WTC11 (cell line): ENCODE results near the gene GOSR2. TPM values are rescaled to one million over a fixed set of nuclear protein-coding genes. Genes with fewer than 3 reads are reported as not detected.

Experiments used
- ATAC-seq: fragments of 200-7000 bp; cut with Tn5 transposase; 2 replicates; pipeline ENCODE4 v1.10.0; 2021; ENCODE audit warnings: mild to moderate bottlenecking, moderate library complexity
- CTCF ChIA-PET: fragments of 300-600 bp; sonication (Branson Sonifier 250); formaldehyde crosslinking; loops from one replicate; lab custom pipeline; 2021; ENCODE audit warnings: antibody characterized with exemption; lab: Charles Lee
- POLR2A ChIA-PET: fragments of 350-600 bp; sonication (Branson Sonifier 250); formaldehyde crosslinking; loops from one replicate; lab custom pipeline; 2021; ENCODE audit warnings: antibody characterized with exemption; lab: Charles Lee
- DNase-seq: peaks from one replicate; pipeline ENCODE4 v3.0.0; 2021; ENCODE audit warnings: low spot score
- H3K27ac Mint-ChIP-seq: 2 replicates; pipeline ENCODE4 v1.8.0; 2021; ENCODE audit warnings: mixed read lengths
- H3K27me3 Mint-ChIP-seq: 2 replicates; pipeline ENCODE4 v1.8.0; 2021; ENCODE audit warnings: low read depth, mild to moderate bottlenecking, moderate library complexity, mixed read lengths
- H3K36me3 Mint-ChIP-seq: 2 replicates; pipeline ENCODE4 v1.8.0; 2021; ENCODE audit warnings: mixed read lengths
- H3K4me1 Mint-ChIP-seq: 2 replicates; pipeline ENCODE4 v1.8.0; 2022; ENCODE audit warnings: mixed read lengths
- H3K4me3 Mint-ChIP-seq: 2 replicates; pipeline ENCODE4 v1.8.0; 2021; ENCODE audit warnings: mild to moderate bottlenecking, moderate library complexity, mixed read lengths
- H3K9me3 Mint-ChIP-seq: 2 replicates; pipeline ENCODE4 v1.8.0; 2021; ENCODE audit warnings: mixed read lengths
- ATF6 ChIP-seq: sonication (generic); formaldehyde crosslinking; IDR thresholded peaks from 2 replicates; pipeline ENCODE4 v1.8.1; 2023; ENCODE audit warnings: mild to moderate bottlenecking, missing genetic modification reagents
- ESRRA ChIP-seq: sonication (generic); formaldehyde crosslinking; IDR thresholded peaks from 2 replicates; pipeline ENCODE4 v1.8.1; 2022; ENCODE audit warnings: mild to moderate bottlenecking, missing genetic modification reagents, borderline replicate concordance
- FOXP1 ChIP-seq: sonication (generic); formaldehyde crosslinking; IDR thresholded peaks from 2 replicates; pipeline ENCODE4 v1.8.0; 2022; ENCODE audit warnings: missing genetic modification reagents, mild to moderate bottlenecking, moderate library complexity, borderline replicate concordance
- GTF2I ChIP-seq: fragments of 250-450 bp; sonication (Bioruptor Pico); conservative IDR thresholded peaks from 2 replicates; pipeline ENCODE4 v1.4.0; 2021; ENCODE audit warnings: mild to moderate bottlenecking
- JUN ChIP-seq: sonication (generic); formaldehyde crosslinking; IDR thresholded peaks from 2 replicates; pipeline ENCODE4 v1.8.0; 2023; ENCODE audit warnings: mild to moderate bottlenecking, missing genetic modification reagents
- NFE2L1 ChIP-seq: sonication (generic); formaldehyde crosslinking; IDR thresholded peaks from 2 replicates; pipeline ENCODE4 v1.8.1; 2023; ENCODE audit warnings: missing genetic modification reagents
- PRRX2 ChIP-seq: fragments of 250-450 bp; sonication (Bioruptor Pico); IDR thresholded peaks from 2 replicates; pipeline ENCODE4 v1.8.0; 2021; ENCODE audit warnings: mild to moderate bottlenecking
- SMAD3 ChIP-seq: sonication (generic); formaldehyde crosslinking; IDR thresholded peaks from 2 replicates; pipeline ENCODE4 v1.8.0; 2022; ENCODE audit warnings: missing genetic modification reagents, mild to moderate bottlenecking, borderline replicate concordance
- SMAD4 ChIP-seq: sonication (generic); formaldehyde crosslinking; IDR thresholded peaks from 2 replicates; pipeline ENCODE4 v1.8.0; 2022; ENCODE audit warnings: mild to moderate bottlenecking, missing genetic modification reagents
- SOX15 ChIP-seq: fragments of 250-450 bp; sonication (Bioruptor Pico); IDR thresholded peaks from 2 replicates; pipeline ENCODE4 v1.9.0; 2021; ENCODE audit warnings: mild to moderate bottlenecking
- TCF7 ChIP-seq: sonication (generic); formaldehyde crosslinking; IDR thresholded peaks from 2 replicates; pipeline ENCODE4 v1.8.0; 2022; ENCODE audit warnings: mild to moderate bottlenecking, low read depth, missing genetic modification reagents, moderate library complexity
- TEAD1 ChIP-seq: sonication (generic); formaldehyde crosslinking; IDR thresholded peaks from 2 replicates; pipeline ENCODE4 v1.8.0; 2022; ENCODE audit warnings: mild to moderate bottlenecking, missing genetic modification reagents
- ZNF138 ChIP-seq: sonication (generic); formaldehyde crosslinking; conservative IDR thresholded peaks from 2 replicates; pipeline ENCODE4 v1.8.1; 2022; ENCODE audit warnings: mild to moderate bottlenecking, moderate library complexity, missing genetic modification reagents
- ZNF423 ChIP-seq: fragments of 250-450 bp; sonication (Bioruptor Pico); IDR thresholded peaks from 2 replicates; pipeline ENCODE4 v2.1.2; 2022; ENCODE audit warnings: mild to moderate bottlenecking, moderate library complexity
- total RNA-seq: library from RNA; stranded (reverse); gene quantifications from 3 replicates; pipeline ENCODE4 v1.2.3, GENCODE V29; 2021
- TF ChIP-seq, protein P1 (sequence below): fragments of 250-450 bp; sonication (Bioruptor Pico); IDR thresholded peaks from 2 replicates; pipeline ENCODE4 v1.9.0; 2021; ENCODE audit warnings: mild to moderate bottlenecking, borderline replicate concordance
- TF ChIP-seq, protein P2 (sequence below): sonication (generic); formaldehyde crosslinking; IDR thresholded peaks from 2 replicates; pipeline ENCODE4 v1.8.1; 2023; ENCODE audit warnings: mild to moderate bottlenecking, missing genetic modification reagents
- TF ChIP-seq, protein P3 (sequence below): sonication (generic); formaldehyde crosslinking; IDR thresholded peaks from 2 replicates; pipeline ENCODE4 v1.8.1; 2023; ENCODE audit warnings: mild to moderate bottlenecking, missing genetic modification reagents, borderline replicate concordance
- TF ChIP-seq, protein P4 (sequence below): sonication (generic); formaldehyde crosslinking; IDR thresholded peaks from 2 replicates; pipeline ENCODE4 v1.8.1; 2022; ENCODE audit warnings: low read depth, mild to moderate bottlenecking, moderate library complexity, missing genetic modification reagents, borderline replicate concordance
- TF ChIP-seq, protein P5 (sequence below): sonication (generic); formaldehyde crosslinking; IDR thresholded peaks from 2 replicates; pipeline ENCODE4 v1.8.0; 2022; ENCODE audit warnings: mild to moderate bottlenecking, missing genetic modification reagents

GOSR2 gene
- total RNA-seq, 1 experiment from 2014 or later: 45.8 TPM

DNA sequence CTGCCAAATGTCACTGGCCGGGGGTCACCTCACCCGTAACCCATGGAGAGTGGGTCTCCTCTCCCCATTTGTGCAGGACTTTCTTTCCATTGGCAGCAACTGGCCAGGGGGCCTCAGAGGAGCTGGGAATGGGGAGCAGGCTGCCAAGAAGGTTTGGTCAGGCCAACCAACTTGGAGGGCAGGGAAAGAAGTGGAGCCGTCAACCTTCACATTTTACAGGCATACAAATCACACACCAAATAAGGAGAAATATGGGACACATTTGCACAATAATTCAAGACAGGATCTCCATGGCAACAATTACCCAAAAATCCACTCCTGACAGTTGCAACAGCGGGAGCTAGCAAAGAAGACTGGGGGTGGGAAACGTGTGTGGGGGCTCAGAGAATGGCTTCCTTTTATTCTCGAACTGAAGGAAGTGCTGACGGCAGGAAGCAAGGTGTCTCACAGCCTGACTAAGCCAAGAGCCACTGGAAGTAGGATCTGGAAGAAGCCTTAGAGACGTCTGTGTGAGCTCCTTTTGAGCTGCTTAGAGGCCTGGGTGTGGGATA lies 35.2 kb downstream of the GOSR2 start (continued):
- no peak for TF ChIP-seq TCF7
- TF ChIP-seq ATF6 (CRISPR knock-in tag): no peak
- no peak for TF ChIP-seq PRRX2
- no peak for TF ChIP-seq SMAD3
- TF ChIP-seq, protein P1, sequence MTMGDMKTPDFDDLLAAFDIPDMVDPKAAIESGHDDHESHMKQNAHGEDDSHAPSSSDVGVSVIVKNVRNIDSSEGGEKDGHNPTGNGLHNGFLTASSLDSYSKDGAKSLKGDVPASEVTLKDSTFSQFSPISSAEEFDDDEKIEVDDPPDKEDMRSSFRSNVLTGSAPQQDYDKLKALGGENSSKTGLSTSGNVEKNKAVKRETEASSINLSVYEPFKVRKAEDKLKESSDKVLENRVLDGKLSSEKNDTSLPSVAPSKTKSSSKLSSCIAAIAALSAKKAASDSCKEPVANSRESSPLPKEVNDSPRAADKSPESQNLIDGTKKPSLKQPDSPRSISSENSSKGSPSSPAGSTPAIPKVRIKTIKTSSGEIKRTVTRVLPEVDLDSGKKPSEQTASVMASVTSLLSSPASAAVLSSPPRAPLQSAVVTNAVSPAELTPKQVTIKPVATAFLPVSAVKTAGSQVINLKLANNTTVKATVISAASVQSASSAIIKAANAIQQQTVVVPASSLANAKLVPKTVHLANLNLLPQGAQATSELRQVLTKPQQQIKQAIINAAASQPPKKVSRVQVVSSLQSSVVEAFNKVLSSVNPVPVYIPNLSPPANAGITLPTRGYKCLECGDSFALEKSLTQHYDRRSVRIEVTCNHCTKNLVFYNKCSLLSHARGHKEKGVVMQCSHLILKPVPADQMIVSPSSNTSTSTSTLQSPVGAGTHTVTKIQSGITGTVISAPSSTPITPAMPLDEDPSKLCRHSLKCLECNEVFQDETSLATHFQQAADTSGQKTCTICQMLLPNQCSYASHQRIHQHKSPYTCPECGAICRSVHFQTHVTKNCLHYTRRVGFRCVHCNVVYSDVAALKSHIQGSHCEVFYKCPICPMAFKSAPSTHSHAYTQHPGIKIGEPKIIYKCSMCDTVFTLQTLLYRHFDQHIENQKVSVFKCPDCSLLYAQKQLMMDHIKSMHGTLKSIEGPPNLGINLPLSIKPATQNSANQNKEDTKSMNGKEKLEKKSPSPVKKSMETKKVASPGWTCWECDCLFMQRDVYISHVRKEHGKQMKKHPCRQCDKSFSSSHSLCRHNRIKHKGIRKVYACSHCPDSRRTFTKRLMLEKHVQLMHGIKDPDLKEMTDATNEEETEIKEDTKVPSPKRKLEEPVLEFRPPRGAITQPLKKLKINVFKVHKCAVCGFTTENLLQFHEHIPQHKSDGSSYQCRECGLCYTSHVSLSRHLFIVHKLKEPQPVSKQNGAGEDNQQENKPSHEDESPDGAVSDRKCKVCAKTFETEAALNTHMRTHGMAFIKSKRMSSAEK (CRISPR knock-in tag): no peak
- TF ChIP-seq ESRRA (CRISPR knock-in tag): no peak
- TF ChIP-seq, protein P2, sequence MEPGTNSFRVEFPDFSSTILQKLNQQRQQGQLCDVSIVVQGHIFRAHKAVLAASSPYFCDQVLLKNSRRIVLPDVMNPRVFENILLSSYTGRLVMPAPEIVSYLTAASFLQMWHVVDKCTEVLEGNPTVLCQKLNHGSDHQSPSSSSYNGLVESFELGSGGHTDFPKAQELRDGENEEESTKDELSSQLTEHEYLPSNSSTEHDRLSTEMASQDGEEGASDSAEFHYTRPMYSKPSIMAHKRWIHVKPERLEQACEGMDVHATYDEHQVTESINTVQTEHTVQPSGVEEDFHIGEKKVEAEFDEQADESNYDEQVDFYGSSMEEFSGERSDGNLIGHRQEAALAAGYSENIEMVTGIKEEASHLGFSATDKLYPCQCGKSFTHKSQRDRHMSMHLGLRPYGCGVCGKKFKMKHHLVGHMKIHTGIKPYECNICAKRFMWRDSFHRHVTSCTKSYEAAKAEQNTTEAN: no peak
- TF ChIP-seq GTF2I (CRISPR knock-in tag): no peak

- CTCF ChIA-PET: no interaction called here
- Mint-ChIP-seq H3K9me3 (peaks cover 18% of the 10 kb centered on the region), H3K36me3 (peaks cover 14% of the 10 kb centered on the region), H3K27ac (no peak overlapping the region), H3K4me1 (no peaks in the 10 kb centered on the region), H3K4me3 (no peak overlapping the region), H3K27me3 (peaks cover 14% of the 10 kb centered on the region)
- ATAC-seq: no peak
- DNase-seq: no peak
- TF ChIP-seq NFE2L1 (CRISPR knock-in tag) (no peak), ZNF138 (no peak), JUN (no peak)
- POLR2A ChIA-PET: no interaction called here
These were observed 37.2 kb downstream of the GOSR2 start for GRCh38 chr17:46960152-46960551.

DNA sequence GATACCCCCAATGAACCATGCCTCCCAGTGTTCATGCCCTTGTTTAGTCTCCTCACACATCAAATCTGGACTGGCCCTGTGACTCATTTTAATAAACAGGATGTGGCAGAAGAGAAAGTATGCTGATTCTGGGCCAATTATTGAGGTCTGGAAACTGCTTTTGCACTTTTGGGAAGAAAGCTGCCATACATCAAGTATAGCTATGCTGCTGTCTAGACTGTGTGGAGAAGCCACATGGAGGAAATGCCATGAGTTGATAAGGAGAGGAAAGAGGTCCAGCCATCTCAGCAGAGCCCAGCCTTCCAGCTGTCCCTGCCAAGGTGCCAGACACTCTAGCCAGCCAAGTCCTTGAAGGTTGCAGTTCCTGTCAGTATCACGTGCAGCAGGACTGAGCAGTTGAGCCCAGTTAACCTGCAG lies 39.4 kb downstream of the GOSR2 start:
- POLR2A ChIA-PET: no interaction called here
- TF ChIP-seq, protein P3, sequence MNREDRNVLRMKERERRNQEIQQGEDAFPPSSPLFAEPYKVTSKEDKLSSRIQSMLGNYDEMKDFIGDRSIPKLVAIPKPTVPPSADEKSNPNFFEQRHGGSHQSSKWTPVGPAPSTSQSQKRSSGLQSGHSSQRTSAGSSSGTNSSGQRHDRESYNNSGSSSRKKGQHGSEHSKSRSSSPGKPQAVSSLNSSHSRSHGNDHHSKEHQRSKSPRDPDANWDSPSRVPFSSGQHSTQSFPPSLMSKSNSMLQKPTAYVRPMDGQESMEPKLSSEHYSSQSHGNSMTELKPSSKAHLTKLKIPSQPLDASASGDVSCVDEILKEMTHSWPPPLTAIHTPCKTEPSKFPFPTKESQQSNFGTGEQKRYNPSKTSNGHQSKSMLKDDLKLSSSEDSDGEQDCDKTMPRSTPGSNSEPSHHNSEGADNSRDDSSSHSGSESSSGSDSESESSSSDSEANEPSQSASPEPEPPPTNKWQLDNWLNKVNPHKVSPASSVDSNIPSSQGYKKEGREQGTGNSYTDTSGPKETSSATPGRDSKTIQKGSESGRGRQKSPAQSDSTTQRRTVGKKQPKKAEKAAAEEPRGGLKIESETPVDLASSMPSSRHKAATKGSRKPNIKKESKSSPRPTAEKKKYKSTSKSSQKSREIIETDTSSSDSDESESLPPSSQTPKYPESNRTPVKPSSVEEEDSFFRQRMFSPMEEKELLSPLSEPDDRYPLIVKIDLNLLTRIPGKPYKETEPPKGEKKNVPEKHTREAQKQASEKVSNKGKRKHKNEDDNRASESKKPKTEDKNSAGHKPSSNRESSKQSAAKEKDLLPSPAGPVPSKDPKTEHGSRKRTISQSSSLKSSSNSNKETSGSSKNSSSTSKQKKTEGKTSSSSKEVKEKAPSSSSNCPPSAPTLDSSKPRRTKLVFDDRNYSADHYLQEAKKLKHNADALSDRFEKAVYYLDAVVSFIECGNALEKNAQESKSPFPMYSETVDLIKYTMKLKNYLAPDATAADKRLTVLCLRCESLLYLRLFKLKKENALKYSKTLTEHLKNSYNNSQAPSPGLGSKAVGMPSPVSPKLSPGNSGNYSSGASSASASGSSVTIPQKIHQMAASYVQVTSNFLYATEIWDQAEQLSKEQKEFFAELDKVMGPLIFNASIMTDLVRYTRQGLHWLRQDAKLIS (CRISPR knock-in tag): no peak
- no peak for TF ChIP-seq PRRX2
- TF ChIP-seq, protein P4, sequence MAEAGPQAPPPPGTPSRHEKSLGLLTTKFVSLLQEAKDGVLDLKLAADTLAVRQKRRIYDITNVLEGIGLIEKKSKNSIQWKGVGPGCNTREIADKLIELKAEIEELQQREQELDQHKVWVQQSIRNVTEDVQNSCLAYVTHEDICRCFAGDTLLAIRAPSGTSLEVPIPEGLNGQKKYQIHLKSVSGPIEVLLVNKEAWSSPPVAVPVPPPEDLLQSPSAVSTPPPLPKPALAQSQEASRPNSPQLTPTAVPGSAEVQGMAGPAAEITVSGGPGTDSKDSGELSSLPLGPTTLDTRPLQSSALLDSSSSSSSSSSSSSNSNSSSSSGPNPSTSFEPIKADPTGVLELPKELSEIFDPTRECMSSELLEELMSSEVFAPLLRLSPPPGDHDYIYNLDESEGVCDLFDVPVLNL (CRISPR knock-in tag): no peak
- no peak for TF ChIP-seq SMAD4 (CRISPR knock-in tag)
- no peak for TF ChIP-seq SOX15 (CRISPR knock-in tag)
- TF ChIP-seq, protein P5, sequence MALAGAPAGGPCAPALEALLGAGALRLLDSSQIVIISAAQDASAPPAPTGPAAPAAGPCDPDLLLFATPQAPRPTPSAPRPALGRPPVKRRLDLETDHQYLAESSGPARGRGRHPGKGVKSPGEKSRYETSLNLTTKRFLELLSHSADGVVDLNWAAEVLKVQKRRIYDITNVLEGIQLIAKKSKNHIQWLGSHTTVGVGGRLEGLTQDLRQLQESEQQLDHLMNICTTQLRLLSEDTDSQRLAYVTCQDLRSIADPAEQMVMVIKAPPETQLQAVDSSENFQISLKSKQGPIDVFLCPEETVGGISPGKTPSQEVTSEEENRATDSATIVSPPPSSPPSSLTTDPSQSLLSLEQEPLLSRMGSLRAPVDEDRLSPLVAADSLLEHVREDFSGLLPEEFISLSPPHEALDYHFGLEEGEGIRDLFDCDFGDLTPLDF (CRISPR knock-in tag): no peak
- TF ChIP-seq TEAD1 (CRISPR knock-in tag): no peak
- TF ChIP-seq FOXP1 (CRISPR knock-in tag): no peak
- no peak for TF ChIP-seq ZNF423 (CRISPR knock-in tag)
- Mint-ChIP-seq H3K9me3 (peaks cover 18% of the 10 kb centered on the region), H3K27me3 (peaks cover 17% of the 10 kb centered on the region), H3K36me3 (peaks cover 9% of the 10 kb centered on the region), H3K4me3 (no peak overlapping the region), H3K4me1 (no peaks in the 10 kb centered on the region), H3K27ac (no peak overlapping the region)
- no peak for ATAC-seq
- CTCF ChIA-PET: interaction anchor here (1.2 kb wide), 1 partner anchor 17 kb away, joined by 3 read pairs; no protein-coding TSS in a partner anchor
- no peak for DNase-seq
